ENCODE measurements around the gene SUFU. TPM values are rescaled to one million over a fixed set of nuclear protein-coding genes. Genes with fewer than 3 reads are reported as not detected.

The SUFU gene
- total RNA-seq, 4 donors from 2014 or later = 3.7 to 10.1 (median 7.1) TPM

Small RNAs within 50 kb of the gene (small RNA-seq; reads per million reads assigned to genes)
- gene RNU6-43P = not detected

Other genes with a start within 250 kb of the SUFU start
- 10 to 100 TPM; 13.7 to 54.4 (median 28.8) TPM for gene NFKB2, start 108.3 kb upstream of the SUFU start, total RNA-seq
- gene PSD, start 85.2 kb upstream of the SUFU start, total RNA-seq = 1 to 10 TPM in 2 of 4 donors, under 1 TPM in 1, not detected in 1; 0.44 to 1.6 (median 1.1) TPM
- gene FBXL15, start 83.1 kb upstream of the SUFU start, total RNA-seq = 10 to 100 TPM; 11.7 to 16.8 (median 15.0) TPM
- gene CUEDC2, start 71.4 kb upstream of the SUFU start, total RNA-seq = 10 to 100 TPM; 41.1 to 51.6 (median 47.2) TPM
- gene C10orf95, start 52.4 kb upstream of the SUFU start, total RNA-seq = under 1 TPM in 1 of 4 donors, not detected in 3; 0.84 TPM
- gene ACTR1A, start 1.3 kb upstream of the SUFU start, total RNA-seq = 100 to 1,000 TPM in 3 of 4 donors, 10 to 100 TPM in 1; 81.8 to 117 (median 113) TPM
- 100 to 1,000 TPM in 3 of 4 donors, 10 to 100 TPM in 1; 58.2 to 121 (median 103) TPM for gene TRIM8, start 140.5 kb downstream of the SUFU start, total RNA-seq
- 1 to 10 TPM; 2.8 to 6.1 (median 3.9) TPM for gene ARL3, start 210.4 kb downstream of the SUFU start, total RNA-seq
- 1 to 10 TPM; 4.3 to 7.9 (median 5.0) TPM for gene SFXN2, start 210.7 kb downstream of the SUFU start, total RNA-seq
- 100 to 1,000 TPM; 106 to 214 (median 165) TPM for gene WBP1L, start 240.0 kb downstream of the SUFU start, total RNA-seq

All from omental fat pad (tissue), 4 donors.